Activated CD4-positive, alpha-beta memory T cell treated with anti-CD3 and anti-CD28 coated beads, Interleukin-2, amount 10 ng/mL, durations not matched to agents 7 days and 5 days (primary cell): ENCODE results near the gene FAM83D. TPM values are rescaled to one million over a fixed set of nuclear protein-coding genes. Genes with fewer than 3 reads are reported as not detected.
"Not testable (repeated sequence)": the region's sequence is repeated elsewhere in the genome, so short reads cannot be mapped to it uniquely, and the experiment has no call there.

Experiments
- CTCF ChIA-PET: fragments of 350-600 bp; sonication (Branson Sonifier 250); formaldehyde crosslinking; loops from one replicate; lab custom pipeline; 2021; ENCODE audit warnings: antibody characterized with exemption, inconsistent platforms; lab: Charles Lee
- POLR2A ChIA-PET: fragments of 350-600 bp; sonication (Branson Sonifier 250); formaldehyde crosslinking; loops from one replicate; lab custom pipeline; 2021; ENCODE audit warnings: antibody characterized with exemption; lab: Charles Lee
- DNase-seq: peaks from one replicate; pipeline ENCODE4 v3.0.0-alpha.2; 2020
- H3K27ac Mint-ChIP-seq: one replicate; pipeline ENCODE4 v1.8.0; 2021; ENCODE audit warnings: mild to moderate bottlenecking, mixed read lengths
- H3K27me3 Mint-ChIP-seq: one replicate; pipeline ENCODE4 v1.8.0; 2021; ENCODE audit warnings: mixed read lengths
- H3K36me3 Mint-ChIP-seq: one replicate; pipeline ENCODE4 v1.8.0; 2021; ENCODE audit warnings: low read depth, mixed read lengths
- H3K4me1 Mint-ChIP-seq: one replicate; pipeline ENCODE4 v1.8.0; 2021; ENCODE audit warnings: mixed read lengths
- H3K4me3 Mint-ChIP-seq: one replicate; pipeline ENCODE4 v1.8.0; 2021; ENCODE audit warnings: mild to moderate bottlenecking, mixed read lengths
- H3K9me3 Mint-ChIP-seq: one replicate; pipeline ENCODE4 v1.8.0; 2021; ENCODE audit warnings: mixed read lengths
- total RNA-seq, 2 experiments: library from RNA; stranded (reverse); gene quantifications; one replicate each; pipeline ENCODE4 v1.2.3, GENCODE V29; 2021

The FAM83D gene
- total RNA-seq, 2 experiments from 2014 or later = 18.9 to 19.9 TPM

DNA sequence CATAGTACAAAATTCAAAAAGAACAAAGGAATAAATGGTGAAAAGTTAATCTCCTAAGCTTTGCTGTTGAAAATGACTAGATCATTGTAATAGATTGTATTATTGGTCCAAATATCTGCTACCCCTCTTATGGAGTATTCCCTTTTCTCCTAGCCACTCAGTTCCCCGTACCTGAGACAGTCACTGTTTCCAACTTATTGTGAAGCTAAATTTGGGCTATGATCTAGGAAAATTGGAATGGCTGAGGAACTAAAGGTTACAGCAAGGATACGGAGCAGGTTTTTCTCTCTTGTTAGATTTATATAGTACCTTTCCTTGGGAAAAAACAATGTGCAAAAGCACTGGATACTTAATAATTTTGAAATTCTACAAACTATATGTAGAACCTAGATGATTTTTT, 53.2 kb downstream of the FAM83D start:
- Mint-ChIP-seq H3K27me3 (no peaks in the 10 kb centered on the region), H3K9me3 (no peaks in the 10 kb centered on the region), H3K4me1 (peaks cover 13% of the 10 kb centered on the region), H3K27ac (no peak overlapping the region), H3K36me3 (peaks cover 9% of the 10 kb centered on the region), H3K4me3 (no peak overlapping the region)
- CTCF ChIA-PET = interaction anchor here (0.8 kb wide), 1 partner anchor 70 kb away, joined by 3 read pairs; no protein-coding TSS in a partner anchor
- POLR2A ChIA-PET = interaction anchor here (1.1 to 3.2 kb wide), 2 partner anchors 17 kb away, joined by 4 to 16 read pairs; partner anchors contain the start of gene DHX35
- DNase-seq = no peak

- peaks cover 10% of the 10 kb centered on the region for H3K4me1 Mint-ChIP-seq
- H3K36me3 Mint-ChIP-seq = peaks cover 7% of the 10 kb centered on the region
- DNase-seq = no peak
- ChIA-PET POLR2A (interaction anchor here (1.1 to 3.2 kb wide), 2 partner anchors 17 kb away, joined by 4 to 16 read pairs; partner anchors contain the start of gene DHX35), CTCF (interaction anchor here (0.6 to 0.8 kb wide), 2 partner anchors 42 to 70 kb away, joined by 3 to 4 read pairs; no protein-coding TSS in a partner anchor)
- no peaks in the 10 kb centered on the region for H3K9me3 Mint-ChIP-seq
- no peak overlapping the region for H3K27ac Mint-ChIP-seq
- no peak overlapping the region for H3K4me3 Mint-ChIP-seq
- no peaks in the 10 kb centered on the region for H3K27me3 Mint-ChIP-seq
Measured at GRCh38 chr20:38979842-38980241, 53.6 kb downstream of the FAM83D start.

- DNase-seq = no peak
- CTCF ChIA-PET = no interaction called here
- POLR2A ChIA-PET = no interaction called here
- no peak overlapping the region for H3K4me3 Mint-ChIP-seq
- H3K27me3 Mint-ChIP-seq = no peaks in the 10 kb centered on the region
- no peak overlapping the region for H3K27ac Mint-ChIP-seq
- H3K36me3 Mint-ChIP-seq = peaks cover 9% of the 10 kb centered on the region
- peaks cover 17% of the 10 kb centered on the region for H3K4me1 Mint-ChIP-seq
- no peaks in the 10 kb centered on the region for H3K9me3 Mint-ChIP-seq
Measured at GRCh38 chr20:38982291-38982690, 56.1 kb downstream of the FAM83D start.

- no peak for DNase-seq
- peaks cover 20% of the 10 kb centered on the region for H3K36me3 Mint-ChIP-seq
- peaks cover 24% of the 10 kb centered on the region for H3K4me1 Mint-ChIP-seq
- H3K27me3 Mint-ChIP-seq = no peaks in the 10 kb centered on the region
- POLR2A ChIA-PET = no interaction called here
- H3K4me3 Mint-ChIP-seq = no peak overlapping the region
- H3K27ac Mint-ChIP-seq = no peak overlapping the region
- H3K9me3 Mint-ChIP-seq = no peaks in the 10 kb centered on the region
- CTCF ChIA-PET = interaction anchor here (0.6 to 1.1 kb wide), 4 partner anchors 24 to 339 kb away, joined by 3 to 4 read pairs (median 4); partner anchors contain the start of gene FAM83D
Measured at GRCh38 chr20:38985060-38985459, 58.8 kb downstream of the FAM83D start.

- no peak overlapping the region for H3K4me3 Mint-ChIP-seq
- no peaks in the 10 kb centered on the region for H3K9me3 Mint-ChIP-seq
- no peak for DNase-seq
- peaks cover 24% of the 10 kb centered on the region for H3K4me1 Mint-ChIP-seq
- ChIA-PET POLR2A (interaction anchor here (1.4 kb wide), 1 partner anchor 11 kb away, joined by 3 read pairs; no protein-coding TSS in a partner anchor), CTCF (interaction anchor here (0.8 kb wide), 1 partner anchor 25 kb away, joined by 3 read pairs; no protein-coding TSS in a partner anchor)
- no peaks in the 10 kb centered on the region for H3K27me3 Mint-ChIP-seq
- H3K27ac Mint-ChIP-seq = no peak overlapping the region
- peaks cover 21% of the 10 kb centered on the region for H3K36me3 Mint-ChIP-seq
Measured at GRCh38 chr20:38985603-38986170, 59.5 kb downstream of the FAM83D start.

DNA sequence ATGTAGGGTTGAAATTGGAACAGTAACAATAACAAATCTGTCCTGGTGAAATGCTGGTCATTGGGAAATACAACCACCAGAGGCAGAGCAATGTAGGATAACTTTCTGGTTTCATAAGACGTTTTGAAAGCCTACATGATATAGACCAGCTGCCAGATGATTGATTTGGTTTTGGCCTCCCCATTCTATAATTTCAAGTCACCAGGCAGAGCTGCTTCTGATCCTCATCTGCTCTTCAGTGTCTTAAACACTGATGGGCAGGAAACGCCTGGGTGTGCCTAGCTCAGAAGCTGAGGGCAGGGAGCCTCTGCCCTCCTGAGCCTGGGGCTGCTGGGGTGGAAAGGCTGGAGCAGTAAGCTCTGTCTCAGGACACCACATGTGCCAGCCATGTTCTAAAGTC, 60.4 kb downstream of the FAM83D start:
- Mint-ChIP-seq H3K4me1 (peaks cover 24% of the 10 kb centered on the region), H3K9me3 (no peaks in the 10 kb centered on the region), H3K27ac (no peak overlapping the region), H3K27me3 (no peaks in the 10 kb centered on the region), H3K36me3 (peaks cover 21% of the 10 kb centered on the region), H3K4me3 (no peak overlapping the region)
- ChIA-PET POLR2A (interaction anchor here (1.4 kb wide), 1 partner anchor 10 kb away, joined by 3 read pairs; no protein-coding TSS in a partner anchor), CTCF (interaction anchor here (1.1 to 2.0 kb wide), 2 partner anchors 10 to 63 kb away, joined by 3 to 5 read pairs; no protein-coding TSS in a partner anchor)
- DNase-seq = no peak

DNA sequence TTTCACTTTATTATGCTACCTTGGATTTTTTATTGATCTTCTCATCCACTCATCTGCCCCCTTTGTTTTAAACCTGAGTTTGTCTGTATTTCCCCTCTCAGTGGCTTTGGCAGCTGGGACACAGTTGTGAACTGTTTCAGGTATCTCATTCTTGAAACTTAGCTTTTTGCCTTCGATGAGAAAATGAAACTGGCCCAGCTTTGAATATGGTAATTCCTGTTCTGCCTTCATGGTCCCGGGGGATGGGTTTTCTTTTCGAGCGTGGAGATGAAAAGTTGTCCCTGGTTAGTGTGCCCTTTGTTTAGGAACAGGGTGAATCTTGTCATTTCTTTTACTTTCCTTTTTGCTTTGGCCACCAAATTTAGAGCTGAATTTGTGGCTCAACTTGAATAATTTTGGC, 61.6 kb downstream of the FAM83D start:
- Mint-ChIP-seq H3K4me1 (peaks cover 17% of the 10 kb centered on the region), H3K4me3 (peak overlapping the region; percentile 1), H3K9me3 (no peaks in the 10 kb centered on the region), H3K36me3 (peaks cover 17% of the 10 kb centered on the region), H3K27ac (no peak overlapping the region), H3K27me3 (no peaks in the 10 kb centered on the region)
- DNase-seq = no peak
- CTCF ChIA-PET = interaction anchor here (2.0 kb wide), 1 partner anchor 62 kb away, joined by 5 read pairs; no protein-coding TSS in a partner anchor
- POLR2A ChIA-PET = no interaction called here

- CTCF ChIA-PET = interaction anchor here (1.6 to 1.7 kb wide), 2 partner anchors 29 to 60 kb away, joined by 5 read pairs; partner anchors contain the start of gene DHX35
- H3K9me3 Mint-ChIP-seq = no peaks in the 10 kb centered on the region
Measured at GRCh38 chr20:38990728-38991127, 64.5 kb downstream of the FAM83D start.

DNA sequence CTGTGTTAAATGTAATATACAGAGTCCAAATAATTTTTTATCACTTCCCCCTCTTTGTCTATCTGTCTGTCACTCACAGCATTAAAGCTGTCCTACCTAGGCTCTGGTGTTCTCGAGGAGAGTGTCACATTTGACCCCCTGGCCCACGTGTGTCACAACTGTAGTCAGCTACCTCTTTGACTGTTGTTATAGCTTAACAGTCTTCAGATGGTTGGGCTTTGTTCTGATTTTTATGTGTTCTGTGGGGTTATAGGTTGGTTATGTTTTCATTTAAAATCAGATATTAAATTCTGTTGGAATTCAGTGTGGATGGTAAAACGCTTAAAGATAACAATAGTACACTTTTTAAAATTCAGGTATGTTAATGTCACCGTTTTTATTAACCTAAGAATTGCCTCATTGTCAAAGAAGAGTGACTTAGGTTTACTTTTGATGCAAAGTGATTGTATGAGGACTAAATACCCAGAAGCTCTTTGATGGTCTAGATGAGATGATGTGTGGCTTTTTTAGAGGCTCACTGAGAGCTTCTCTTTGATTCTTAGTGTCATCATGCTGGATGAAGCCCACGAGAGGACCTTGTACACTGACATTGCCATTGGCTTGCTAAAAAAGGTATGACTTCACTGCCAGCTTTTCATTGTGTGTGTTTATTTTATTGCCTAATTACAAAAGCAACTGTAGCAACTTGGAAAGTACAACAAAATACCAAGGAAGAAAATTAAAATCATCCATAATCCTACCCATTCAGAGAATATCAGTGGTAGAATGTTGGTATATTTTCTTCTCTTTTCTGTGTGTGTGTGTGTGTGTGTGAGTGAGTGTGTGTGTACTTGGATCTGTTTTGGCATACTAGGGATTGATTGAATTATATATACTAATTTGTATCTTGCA, 65.8 kb downstream of the FAM83D start:
- H3K9me3 Mint-ChIP-seq = no peaks in the 10 kb centered on the region
- peaks cover 9% of the 10 kb centered on the region for H3K4me1 Mint-ChIP-seq
- POLR2A ChIA-PET = interaction anchor here (0.9 kb wide), 1 partner anchor 66 kb away, joined by 3 read pairs; the partner anchor contains the start of gene FAM83D
- H3K4me3 Mint-ChIP-seq = no peak overlapping the region
- H3K27ac Mint-ChIP-seq = no peak overlapping the region
- H3K36me3 Mint-ChIP-seq = peaks cover 26% of the 10 kb centered on the region
- DNase-seq = no peak
- no peaks in the 10 kb centered on the region for H3K27me3 Mint-ChIP-seq
- CTCF ChIA-PET = interaction anchor here (1.6 kb wide), 1 partner anchor 58 kb away, joined by 5 read pairs; no protein-coding TSS in a partner anchor

More at GRCh38 chr20:38990728-38991127, 64.5 kb downstream of the FAM83D start:
- H3K4me1 Mint-ChIP-seq = peaks cover 15% of the 10 kb centered on the region
- POLR2A ChIA-PET = no interaction called here
- no peak for DNase-seq
- H3K4me3 Mint-ChIP-seq = no peak overlapping the region
- H3K27me3 Mint-ChIP-seq = no peaks in the 10 kb centered on the region
- H3K27ac Mint-ChIP-seq = no peak overlapping the region
- H3K36me3 Mint-ChIP-seq = peaks cover 21% of the 10 kb centered on the region

GRCh38 chr20:38995536-38996044, 69.4 kb downstream of the FAM83D start:
- POLR2A ChIA-PET = interaction anchor here (1.3 to 1.6 kb wide), 2 partner anchors 9 to 33 kb away, joined by 3 to 6 read pairs; partner anchors contain the start of gene DHX35
- CTCF ChIA-PET = interaction anchor here (3.5 to 4.0 kb wide), 2 partner anchors 33 to 53 kb away, joined by 16 to 22 read pairs; partner anchors contain the start of gene DHX35

GRCh38 chr20:38996866-38997265, 70.6 kb downstream of the FAM83D start:
- Mint-ChIP-seq H3K36me3 (peaks cover 43% of the 10 kb centered on the region), H3K4me1 (peaks cover 23% of the 10 kb centered on the region)
- H3K27ac Mint-ChIP-seq, DNase-seq, H3K27me3 Mint-ChIP-seq, H3K4me3 Mint-ChIP-seq, H3K9me3 Mint-ChIP-seq: not testable (repeated sequence)
- CTCF ChIA-PET = interaction anchor here (1.1 to 4.0 kb wide), 6 partner anchors 10 to 52 kb away, joined by 3 to 22 read pairs (median 4); partner anchors contain the start of gene DHX35
- POLR2A ChIA-PET = interaction anchor here (0.9 to 2.0 kb wide), 4 partner anchors 11 to 71 kb away, joined by 3 to 9 read pairs (median 4); partner anchors contain the start of genes DHX35 and FAM83D

More at GRCh38 chr20:38995536-38996044, 69.4 kb downstream of the FAM83D start:
- peaks cover 35% of the 10 kb centered on the region for H3K36me3 Mint-ChIP-seq
- no peak overlapping the region for H3K27ac Mint-ChIP-seq
- DNase-seq = no peak
- peaks cover 23% of the 10 kb centered on the region for H3K4me1 Mint-ChIP-seq
- no peak overlapping the region for H3K4me3 Mint-ChIP-seq
- no peaks in the 10 kb centered on the region for H3K27me3 Mint-ChIP-seq
- H3K9me3 Mint-ChIP-seq = no peaks in the 10 kb centered on the region

DNA sequence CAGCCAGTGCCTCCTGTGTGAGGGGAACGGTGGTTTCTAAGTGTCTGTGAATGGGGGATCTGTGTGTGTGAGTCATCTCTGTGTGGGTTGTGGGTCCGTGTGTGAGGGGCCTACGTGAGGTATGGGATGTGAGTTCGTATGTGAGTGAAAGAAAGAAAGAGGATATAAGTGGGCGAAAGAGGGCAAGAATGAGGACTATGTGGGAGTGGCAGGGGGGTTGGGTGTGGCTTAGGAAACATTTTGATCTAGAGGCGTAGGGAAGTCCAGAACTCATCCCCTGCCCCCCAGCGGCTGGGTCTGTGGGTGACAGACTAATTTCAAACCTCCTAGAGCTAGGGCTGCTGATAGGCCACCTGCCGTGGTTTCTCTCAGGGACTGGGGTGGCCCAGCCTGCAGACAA, 71.4 kb downstream of the FAM83D start:
- H3K27me3 Mint-ChIP-seq = no peaks in the 10 kb centered on the region
- peak; percentile 53 for DNase-seq
- ChIA-PET POLR2A (interaction anchor here (1.1 to 2.0 kb wide), 3 partner anchors 11 to 71 kb away, joined by 3 to 9 read pairs (median 4); partner anchors contain the start of genes DHX35 and FAM83D), CTCF (interaction anchor here (0.8 to 4.0 kb wide), 4 partner anchors 12 to 52 kb away, joined by 3 to 22 read pairs (median 7); partner anchors contain the start of gene DHX35)
- H3K4me3 Mint-ChIP-seq = no peak overlapping the region
- peaks cover 41% of the 10 kb centered on the region for H3K36me3 Mint-ChIP-seq
- peak overlapping the region; percentile 24 for H3K27ac Mint-ChIP-seq
- H3K9me3 Mint-ChIP-seq = no peaks in the 10 kb centered on the region
- H3K4me1 Mint-ChIP-seq = peaks cover 23% of the 10 kb centered on the region
